Measurements from ENCODE around the gene DDX10. TPM values are rescaled to one million over a fixed set of nuclear protein-coding genes. Genes with fewer than 3 reads are reported as not detected.

Gene DDX10
- polyA plus RNA-seq, 1 donor from 2014 or later = 15.9 TPM

DNA sequence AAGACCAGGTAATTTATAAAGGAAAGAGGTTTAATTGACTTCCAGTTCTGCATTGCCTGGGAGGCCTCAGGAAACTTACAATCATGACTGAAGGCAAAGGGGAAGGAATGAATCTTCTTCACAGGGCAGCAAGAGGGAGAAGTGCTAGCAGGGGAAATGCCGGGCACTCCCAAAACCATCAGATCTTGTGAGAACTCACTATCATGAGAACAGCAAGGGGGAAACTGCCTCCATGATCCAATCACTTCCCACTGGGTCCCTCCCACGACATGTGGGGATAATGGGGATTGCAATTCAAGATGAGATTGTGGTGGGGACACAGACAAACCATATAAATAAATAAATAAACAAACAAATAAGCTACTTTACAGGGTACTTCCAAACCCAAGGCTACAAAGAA, 42.5 kb upstream of the DDX10 start:
- Histone ChIP-seq H4K20me1 (ENCODE audit: insufficient read depth) (no peaks in the 10 kb centered on the region), H3K9me2 (ENCODE audit: insufficient read depth, low read length) (no peaks in the 10 kb centered on the region), H3K27me3 (ENCODE audit: insufficient read depth, low read depth, low read length) (no peaks in the 10 kb centered on the region), H3K9ac (ENCODE audit: low read length) (no peak overlapping the region), H3K27ac (ENCODE audit: low read length) (no peak overlapping the region), H3K9me3 (ENCODE audit: low read length) (no peaks in the 10 kb centered on the region), H3K79me2 (replicated peaks; ENCODE audit: insufficient read depth, low read length) (no peaks in the 10 kb centered on the region), H3K4me2 (ENCODE audit: low read length) (no peak overlapping the region), H3F3A (ENCODE audit: insufficient read depth, low read length, poor library complexity, severe bottlenecking) (no peaks in the 10 kb centered on the region), H3K4me3 (ENCODE audit: low read length) (no peak overlapping the region), H3K36me3 (ENCODE audit: insufficient read depth, low read length) (no peaks in the 10 kb centered on the region), H2AFZ (ENCODE audit: low read depth, low read length) (no peak overlapping the region)
- TF ChIP-seq MXI1 (conservative IDR thresholded peaks at IDR 0.05; ENCODE audit: poor library complexity, severe bottlenecking) (no peak), RAD21 (conservative IDR thresholded peaks at IDR 0.05) (no peak), SMC3 (conservative IDR thresholded peaks at IDR 0.05; ENCODE audit: poor library complexity) (no peak), EZH2 (IDR thresholded peaks at IDR 0.05; ENCODE audit: borderline replicate concordance, insufficient read depth, low read length, poor library complexity, severe bottlenecking) (no peak), TAF1 (IDR thresholded peaks at IDR 0.05; ENCODE audit: low read depth) (no peak), POLR2AphosphoS5 (IDR thresholded peaks at IDR 0.05) (no peak), EP300 (conservative IDR thresholded peaks at IDR 0.05; ENCODE audit: poor library complexity, severe bottlenecking) (no peak)
- TF ChIP-seq, protein P1, sequence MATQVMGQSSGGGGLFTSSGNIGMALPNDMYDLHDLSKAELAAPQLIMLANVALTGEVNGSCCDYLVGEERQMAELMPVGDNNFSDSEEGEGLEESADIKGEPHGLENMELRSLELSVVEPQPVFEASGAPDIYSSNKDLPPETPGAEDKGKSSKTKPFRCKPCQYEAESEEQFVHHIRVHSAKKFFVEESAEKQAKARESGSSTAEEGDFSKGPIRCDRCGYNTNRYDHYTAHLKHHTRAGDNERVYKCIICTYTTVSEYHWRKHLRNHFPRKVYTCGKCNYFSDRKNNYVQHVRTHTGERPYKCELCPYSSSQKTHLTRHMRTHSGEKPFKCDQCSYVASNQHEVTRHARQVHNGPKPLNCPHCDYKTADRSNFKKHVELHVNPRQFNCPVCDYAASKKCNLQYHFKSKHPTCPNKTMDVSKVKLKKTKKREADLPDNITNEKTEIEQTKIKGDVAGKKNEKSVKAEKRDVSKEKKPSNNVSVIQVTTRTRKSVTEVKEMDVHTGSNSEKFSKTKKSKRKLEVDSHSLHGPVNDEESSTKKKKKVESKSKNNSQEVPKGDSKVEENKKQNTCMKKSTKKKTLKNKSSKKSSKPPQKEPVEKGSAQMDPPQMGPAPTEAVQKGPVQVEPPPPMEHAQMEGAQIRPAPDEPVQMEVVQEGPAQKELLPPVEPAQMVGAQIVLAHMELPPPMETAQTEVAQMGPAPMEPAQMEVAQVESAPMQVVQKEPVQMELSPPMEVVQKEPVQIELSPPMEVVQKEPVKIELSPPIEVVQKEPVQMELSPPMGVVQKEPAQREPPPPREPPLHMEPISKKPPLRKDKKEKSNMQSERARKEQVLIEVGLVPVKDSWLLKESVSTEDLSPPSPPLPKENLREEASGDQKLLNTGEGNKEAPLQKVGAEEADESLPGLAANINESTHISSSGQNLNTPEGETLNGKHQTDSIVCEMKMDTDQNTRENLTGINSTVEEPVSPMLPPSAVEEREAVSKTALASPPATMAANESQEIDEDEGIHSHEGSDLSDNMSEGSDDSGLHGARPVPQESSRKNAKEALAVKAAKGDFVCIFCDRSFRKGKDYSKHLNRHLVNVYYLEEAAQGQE (IDR thresholded peaks at IDR 0.05; ENCODE audit: borderline replicate concordance) = no peak
- TF ChIP-seq, protein P2, sequence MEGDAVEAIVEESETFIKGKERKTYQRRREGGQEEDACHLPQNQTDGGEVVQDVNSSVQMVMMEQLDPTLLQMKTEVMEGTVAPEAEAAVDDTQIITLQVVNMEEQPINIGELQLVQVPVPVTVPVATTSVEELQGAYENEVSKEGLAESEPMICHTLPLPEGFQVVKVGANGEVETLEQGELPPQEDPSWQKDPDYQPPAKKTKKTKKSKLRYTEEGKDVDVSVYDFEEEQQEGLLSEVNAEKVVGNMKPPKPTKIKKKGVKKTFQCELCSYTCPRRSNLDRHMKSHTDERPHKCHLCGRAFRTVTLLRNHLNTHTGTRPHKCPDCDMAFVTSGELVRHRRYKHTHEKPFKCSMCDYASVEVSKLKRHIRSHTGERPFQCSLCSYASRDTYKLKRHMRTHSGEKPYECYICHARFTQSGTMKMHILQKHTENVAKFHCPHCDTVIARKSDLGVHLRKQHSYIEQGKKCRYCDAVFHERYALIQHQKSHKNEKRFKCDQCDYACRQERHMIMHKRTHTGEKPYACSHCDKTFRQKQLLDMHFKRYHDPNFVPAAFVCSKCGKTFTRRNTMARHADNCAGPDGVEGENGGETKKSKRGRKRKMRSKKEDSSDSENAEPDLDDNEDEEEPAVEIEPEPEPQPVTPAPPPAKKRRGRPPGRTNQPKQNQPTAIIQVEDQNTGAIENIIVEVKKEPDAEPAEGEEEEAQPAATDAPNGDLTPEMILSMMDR (IDR thresholded peaks at IDR 0.05; ENCODE audit: poor library complexity, severe bottlenecking) = no peak

DNA sequence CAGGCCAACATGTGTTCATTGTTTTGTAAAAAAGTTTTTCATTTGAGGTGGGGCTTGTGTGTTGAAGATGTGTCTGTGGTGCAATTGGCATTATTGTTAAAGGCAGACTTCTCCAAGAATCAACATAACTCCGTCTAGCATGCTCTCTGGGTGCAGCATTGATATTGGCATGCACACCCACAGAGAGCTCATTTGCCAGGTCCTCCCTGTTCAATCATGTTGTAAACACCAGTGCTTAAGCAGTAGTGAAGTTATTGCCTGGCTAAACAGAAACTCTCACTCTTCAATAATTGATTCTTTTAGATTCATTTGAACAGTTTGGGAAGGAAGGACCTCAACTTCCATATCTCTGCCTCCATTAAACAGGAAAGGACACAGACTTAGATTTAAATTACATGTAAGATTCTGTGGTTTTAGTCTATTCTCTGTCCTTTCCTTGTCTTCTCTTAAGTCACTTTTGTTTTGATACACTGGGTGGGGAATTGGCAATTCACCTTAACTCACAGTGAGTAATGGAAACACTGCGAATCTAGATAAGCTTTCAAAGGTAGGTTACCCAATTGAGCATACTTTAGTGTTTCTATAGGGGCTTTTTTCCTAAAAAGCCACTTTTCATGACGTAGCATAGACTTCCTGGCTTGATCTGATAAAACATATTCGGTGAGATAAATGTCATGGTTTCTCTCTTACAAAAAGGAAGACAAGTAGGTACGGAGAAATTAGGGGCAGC, 40.5 kb upstream of the DDX10 start:
- Histone ChIP-seq H4K20me1 (ENCODE audit: insufficient read depth) (no peaks in the 10 kb centered on the region), H3K9me2 (ENCODE audit: insufficient read depth, low read length) (no peaks in the 10 kb centered on the region), H3K9ac (ENCODE audit: low read length) (no peak overlapping the region), H3K4me2 (ENCODE audit: low read length) (no peak overlapping the region), H3F3A (ENCODE audit: insufficient read depth, low read length, poor library complexity, severe bottlenecking) (no peaks in the 10 kb centered on the region), H3K79me2 (replicated peaks; ENCODE audit: insufficient read depth, low read length) (no peaks in the 10 kb centered on the region), H3K27me3 (ENCODE audit: insufficient read depth, low read depth, low read length) (no peaks in the 10 kb centered on the region), H3K4me3 (ENCODE audit: low read length) (no peak overlapping the region), H3K36me3 (ENCODE audit: insufficient read depth, low read length) (no peaks in the 10 kb centered on the region), H3K9me3 (ENCODE audit: low read length) (peaks cover 6% of the 10 kb centered on the region), H3K27ac (ENCODE audit: low read length) (no peak overlapping the region), H2AFZ (ENCODE audit: low read depth, low read length) (no peak overlapping the region)
- TF ChIP-seq TAF1 (IDR thresholded peaks at IDR 0.05; ENCODE audit: low read depth) (no peak), MXI1 (conservative IDR thresholded peaks at IDR 0.05; ENCODE audit: poor library complexity, severe bottlenecking) (no peak), EP300 (conservative IDR thresholded peaks at IDR 0.05; ENCODE audit: poor library complexity, severe bottlenecking) (no peak), EZH2 (IDR thresholded peaks at IDR 0.05; ENCODE audit: borderline replicate concordance, insufficient read depth, low read length, poor library complexity, severe bottlenecking) (no peak), POLR2AphosphoS5 (IDR thresholded peaks at IDR 0.05) (no peak), SMC3 (conservative IDR thresholded peaks at IDR 0.05; ENCODE audit: poor library complexity) (no peak), RAD21 (conservative IDR thresholded peaks at IDR 0.05) (no peak)
- TF ChIP-seq, protein P1 (IDR thresholded peaks at IDR 0.05; ENCODE audit: borderline replicate concordance) = no peak
- TF ChIP-seq, protein P2 (IDR thresholded peaks at IDR 0.05; ENCODE audit: poor library complexity, severe bottlenecking) = no peak
